Astrocyte of the spinal cord (primary cell): ENCODE data around the gene MRS2.

Source experiments
- DNase-seq: peaks from one replicate; pipeline ENCODE4 v3.0.0; 2011; ENCODE audit warnings: low read depth, low spot score
- H3K4me3 ChIP-seq: 2 replicates; pipeline ENCODE4 v1.5.1; 2011; ENCODE audit warnings: low read depth, mild to moderate bottlenecking, low read length, moderate library complexity
- CTCF ChIP-seq: IDR thresholded peaks from 2 replicates; pipeline ENCODE4 v1.5.1; 2012; ENCODE audit warnings: low read depth, mild to moderate bottlenecking, low read length, inconsistent platforms
- in situ Hi-C: cut with HindIII; loops from 2 replicates; pipeline ENCODE4 v1.10.0; 2017; ENCODE audit warnings: low sequenced_read_pairs

MRS2 gene

GRCh38 chr6:24453921-24454320 lies 51.2 kb downstream of the MRS2 start:
- no peak for DNase-seq
- in situ Hi-C loops = no loop called here
- TF ChIP-seq CTCF = no peak
- H3K4me3 ChIP-seq = no peak overlapping the region

GRCh38 chr6:24454452-24454851 lies 51.7 kb downstream of the MRS2 start:
- DNase-seq = no peak
- TF ChIP-seq CTCF = no peak
- no peak overlapping the region for H3K4me3 ChIP-seq
- in situ Hi-C loops = no loop called here

- in situ Hi-C loops = no loop called here
- no peak for DNase-seq
- H3K4me3 ChIP-seq = no peak overlapping the region
- no peak for TF ChIP-seq CTCF
Observed at GRCh38 chr6:24455061-24455460, 52.3 kb downstream of the MRS2 start.

- no peak for TF ChIP-seq CTCF
- no peak overlapping the region for H3K4me3 ChIP-seq
- no peak for DNase-seq
- in situ Hi-C loops = no loop called here
Observed at GRCh38 chr6:24458134-24458533, 55.4 kb downstream of the MRS2 start.

- no peak for TF ChIP-seq CTCF
- in situ Hi-C loops = no loop called here
- DNase-seq = no peak
- no peak overlapping the region for H3K4me3 ChIP-seq
Observed at GRCh38 chr6:24458941-24459340, 56.2 kb downstream of the MRS2 start.

GRCh38 chr6:24460966-24461365 lies 58.2 kb downstream of the MRS2 start:
- H3K4me3 ChIP-seq = no peak overlapping the region
- no peak for TF ChIP-seq CTCF
- in situ Hi-C loops = no loop called here
- DNase-seq = no peak
